ENCODE data around the gene ST3GAL4. TPM values are rescaled to one million over a fixed set of nuclear protein-coding genes. Genes with fewer than 3 reads are reported as not detected.

The ST3GAL4 gene
- total RNA-seq, 2 donors from 2014 or later, result 27.7 to 98.0 TPM

DNA sequence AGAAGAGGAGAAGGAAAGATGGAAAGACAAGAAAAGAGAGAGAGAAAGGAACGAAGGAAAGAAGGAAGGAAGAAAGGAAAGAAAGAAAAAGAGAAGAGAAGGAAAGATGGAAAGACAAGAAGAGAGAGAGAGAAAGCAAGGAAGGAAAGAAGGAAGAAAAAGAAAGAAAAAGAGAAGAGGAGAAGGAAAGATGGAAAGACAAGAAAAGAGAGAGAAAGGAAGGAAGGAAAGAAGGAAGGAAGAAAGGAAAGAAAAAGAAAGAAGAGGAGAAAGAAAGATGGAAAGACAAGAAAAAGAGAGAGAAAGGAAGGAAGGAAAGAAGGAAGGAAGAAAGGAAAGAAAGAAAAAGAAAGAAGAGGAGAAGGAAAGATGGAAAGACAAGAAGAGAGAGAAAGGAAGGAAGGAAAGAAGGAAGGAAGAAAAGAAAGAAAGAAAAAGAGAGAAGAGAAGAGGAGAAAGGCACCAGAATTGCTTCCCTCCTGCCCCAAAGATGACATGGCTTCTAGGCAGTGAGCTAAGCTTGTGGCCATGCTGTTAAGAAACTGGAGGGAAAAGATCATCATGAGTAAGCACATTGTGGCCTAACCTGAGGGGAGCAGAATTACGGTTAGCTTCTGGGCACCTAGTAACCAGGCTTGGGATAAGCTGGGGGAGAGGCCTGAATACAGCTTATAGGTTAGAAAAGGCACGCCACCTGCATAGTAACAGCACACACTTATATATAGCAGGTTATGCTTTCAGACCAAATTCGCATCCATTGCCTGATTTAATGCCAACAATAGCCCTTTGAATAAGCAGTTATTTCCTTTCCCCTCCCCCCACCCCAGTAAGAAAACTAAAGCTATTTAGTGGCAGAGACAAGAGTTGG lies 2.3 kb upstream of the ST3GAL4 start:
- Histone ChIP-seq H3K27ac (peak overlapping the region; percentile 6 to 66), H3K36me3 (no peaks in the 10 kb centered on the region), H3K4me1 (ENCODE audit: control insufficient read depth in 1 of 2, low read depth in 2 of 2) (peaks cover 46 to 81% of the 10 kb centered on the region in 2 donors), H3K9me3 (no peaks in the 10 kb centered on the region), H3K27me3 (replicated peaks; ENCODE audit: insufficient read depth) (no peaks in the 10 kb centered on the region), H3K4me3 (no peak overlapping the region)
- ATAC-seq (ENCODE audit: insufficient number of reproducible peaks, low FRiP score, low read depth) (no peak), DNase-seq (ENCODE audit: low spot score) (no peak)
- TF ChIP-seq, protein P1, sequence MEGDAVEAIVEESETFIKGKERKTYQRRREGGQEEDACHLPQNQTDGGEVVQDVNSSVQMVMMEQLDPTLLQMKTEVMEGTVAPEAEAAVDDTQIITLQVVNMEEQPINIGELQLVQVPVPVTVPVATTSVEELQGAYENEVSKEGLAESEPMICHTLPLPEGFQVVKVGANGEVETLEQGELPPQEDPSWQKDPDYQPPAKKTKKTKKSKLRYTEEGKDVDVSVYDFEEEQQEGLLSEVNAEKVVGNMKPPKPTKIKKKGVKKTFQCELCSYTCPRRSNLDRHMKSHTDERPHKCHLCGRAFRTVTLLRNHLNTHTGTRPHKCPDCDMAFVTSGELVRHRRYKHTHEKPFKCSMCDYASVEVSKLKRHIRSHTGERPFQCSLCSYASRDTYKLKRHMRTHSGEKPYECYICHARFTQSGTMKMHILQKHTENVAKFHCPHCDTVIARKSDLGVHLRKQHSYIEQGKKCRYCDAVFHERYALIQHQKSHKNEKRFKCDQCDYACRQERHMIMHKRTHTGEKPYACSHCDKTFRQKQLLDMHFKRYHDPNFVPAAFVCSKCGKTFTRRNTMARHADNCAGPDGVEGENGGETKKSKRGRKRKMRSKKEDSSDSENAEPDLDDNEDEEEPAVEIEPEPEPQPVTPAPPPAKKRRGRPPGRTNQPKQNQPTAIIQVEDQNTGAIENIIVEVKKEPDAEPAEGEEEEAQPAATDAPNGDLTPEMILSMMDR (IDR thresholded peaks at IDR 0.05), result no peak

DNA sequence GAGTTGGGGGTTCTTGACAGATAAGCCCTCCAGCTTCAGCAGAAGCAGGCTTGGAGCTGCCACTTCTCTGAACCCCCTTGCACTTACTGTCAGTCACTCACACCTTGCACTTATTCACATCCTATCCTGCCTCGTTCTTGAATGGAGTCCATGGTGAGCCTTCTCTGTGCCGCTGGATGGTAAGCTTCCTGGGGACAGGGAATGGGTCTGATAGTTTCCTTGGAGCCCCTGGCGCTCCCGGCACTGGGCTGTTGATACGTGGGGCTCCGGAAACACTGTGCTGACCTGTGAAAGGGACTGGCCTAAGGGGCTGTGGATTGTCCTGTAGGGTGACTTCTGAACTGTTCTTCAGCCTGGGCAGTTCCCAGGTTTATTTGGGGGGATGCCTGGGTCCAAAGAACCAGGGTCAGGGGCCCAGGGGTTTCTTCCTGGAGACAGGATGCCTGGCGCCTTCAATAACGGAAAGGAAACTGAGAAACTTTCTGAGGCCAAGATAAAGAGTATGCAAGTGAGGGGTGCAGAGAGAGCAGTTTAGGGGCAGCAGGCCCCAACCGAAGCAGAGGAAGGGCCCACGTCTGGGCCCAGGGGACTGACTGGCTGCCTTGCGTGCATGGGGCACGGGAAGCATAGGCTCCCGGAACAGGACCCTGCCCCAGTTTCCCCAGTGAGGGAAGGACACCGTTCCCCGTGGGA lies 709 bp upstream of the ST3GAL4 start:
- Histone ChIP-seq H3K27me3 (replicated peaks; ENCODE audit: insufficient read depth) (no peaks in the 10 kb centered on the region), H3K36me3 (no peaks in the 10 kb centered on the region), H3K4me3 (peak overlapping the region; percentile 81), H3K27ac (peak overlapping the region; percentile 51 to 81), H3K4me1 (ENCODE audit: control insufficient read depth in 1 of 2, low read depth in 2 of 2) (peaks cover 35 to 84% of the 10 kb centered on the region in 2 donors), H3K9me3 (no peaks in the 10 kb centered on the region)
- no peak for DNase-seq (ENCODE audit: low spot score)
- TF ChIP-seq, protein P1 (IDR thresholded peaks at IDR 0.05), result no peak
- ATAC-seq (ENCODE audit: insufficient number of reproducible peaks, low FRiP score, low read depth), result no peak

- Histone ChIP-seq H3K4me1 (ENCODE audit: control insufficient read depth in 1 of 2, low read depth in 2 of 2) (peaks cover 37 to 75% of the 10 kb centered on the region in 2 donors), H3K9me3 (no peaks in the 10 kb centered on the region), H3K27me3 (replicated peaks; ENCODE audit: insufficient read depth) (no peaks in the 10 kb centered on the region), H3K36me3 (no peaks in the 10 kb centered on the region), H3K4me3 (peak overlapping the region; percentile 81), H3K27ac (peak overlapping the region; percentile 46 to 81)
- DNase-seq (ENCODE audit: low spot score) (no peak), ATAC-seq (ENCODE audit: insufficient number of reproducible peaks, low FRiP score, low read depth) (no peak)
- TF ChIP-seq, protein P1 (IDR thresholded peaks at IDR 0.05), result no peak
Measured at GRCh38 chr11:126355926-126356897, 726 bp downstream of the ST3GAL4 start.

DNA sequence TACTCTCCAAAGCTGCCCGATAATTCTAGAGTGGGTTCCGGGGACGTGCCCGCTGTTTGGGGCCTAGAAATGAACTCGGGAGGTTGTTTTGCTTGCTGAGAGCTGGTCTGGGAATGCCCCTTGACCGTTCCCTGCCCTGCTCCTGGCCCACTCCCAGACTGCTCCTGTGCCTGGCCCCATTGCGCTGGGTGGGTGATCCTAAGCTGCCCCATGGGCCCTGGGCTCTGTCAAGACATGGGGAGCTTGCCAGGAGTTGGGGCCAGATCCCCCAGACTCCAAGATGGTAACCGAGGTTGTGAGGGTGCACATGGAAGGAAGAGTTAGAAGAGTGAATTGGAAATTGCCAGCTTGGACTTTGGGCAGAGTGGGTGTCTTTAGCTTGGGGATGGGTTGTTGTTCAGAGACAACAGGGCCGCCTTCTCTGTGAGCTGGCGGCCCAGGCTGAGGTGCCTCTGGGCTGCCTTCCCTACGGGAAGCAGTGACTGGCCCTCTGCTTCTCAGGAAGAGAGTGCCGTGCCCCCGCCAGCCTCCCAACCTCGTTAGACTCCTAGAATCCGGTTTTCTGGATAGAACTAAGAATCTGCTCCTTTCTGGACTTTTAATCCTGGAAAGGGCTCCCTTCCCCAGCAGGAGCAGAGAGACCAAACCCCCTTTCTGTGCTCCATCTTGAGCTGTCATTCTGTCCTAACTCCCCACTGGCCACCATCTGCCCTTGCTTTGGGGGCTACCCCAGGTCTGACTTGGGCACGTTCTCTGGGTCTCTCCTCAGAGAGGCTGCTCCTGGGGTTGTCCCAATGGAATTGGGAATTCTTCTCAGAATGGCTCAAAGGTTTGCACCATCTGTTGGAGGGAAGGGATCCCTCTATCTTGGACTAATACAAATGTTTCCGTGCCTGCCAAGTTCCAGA lies 1.8 kb downstream of the ST3GAL4 start:
- no peaks in the 10 kb centered on the region for H3K27me3 ChIP-seq (replicated peaks; ENCODE audit: insufficient read depth)
- H3K27ac ChIP-seq, result peak overlapping the region; percentile 46 to 81
- no peak for DNase-seq (ENCODE audit: low spot score)
- H3K36me3 ChIP-seq, result no peaks in the 10 kb centered on the region
- H3K4me1 ChIP-seq (ENCODE audit: control insufficient read depth in 1 of 2, low read depth in 2 of 2), result peaks cover 27 to 64% of the 10 kb centered on the region in 2 donors
- H3K9me3 ChIP-seq, result no peaks in the 10 kb centered on the region
- peak overlapping the region; percentile 81 for H3K4me3 ChIP-seq
- TF ChIP-seq, protein P1 (IDR thresholded peaks at IDR 0.05), result no peak
- no peak for ATAC-seq (ENCODE audit: insufficient number of reproducible peaks, low FRiP score, low read depth)
